ENCODE measurements around the gene CYB5A.

DNA sequence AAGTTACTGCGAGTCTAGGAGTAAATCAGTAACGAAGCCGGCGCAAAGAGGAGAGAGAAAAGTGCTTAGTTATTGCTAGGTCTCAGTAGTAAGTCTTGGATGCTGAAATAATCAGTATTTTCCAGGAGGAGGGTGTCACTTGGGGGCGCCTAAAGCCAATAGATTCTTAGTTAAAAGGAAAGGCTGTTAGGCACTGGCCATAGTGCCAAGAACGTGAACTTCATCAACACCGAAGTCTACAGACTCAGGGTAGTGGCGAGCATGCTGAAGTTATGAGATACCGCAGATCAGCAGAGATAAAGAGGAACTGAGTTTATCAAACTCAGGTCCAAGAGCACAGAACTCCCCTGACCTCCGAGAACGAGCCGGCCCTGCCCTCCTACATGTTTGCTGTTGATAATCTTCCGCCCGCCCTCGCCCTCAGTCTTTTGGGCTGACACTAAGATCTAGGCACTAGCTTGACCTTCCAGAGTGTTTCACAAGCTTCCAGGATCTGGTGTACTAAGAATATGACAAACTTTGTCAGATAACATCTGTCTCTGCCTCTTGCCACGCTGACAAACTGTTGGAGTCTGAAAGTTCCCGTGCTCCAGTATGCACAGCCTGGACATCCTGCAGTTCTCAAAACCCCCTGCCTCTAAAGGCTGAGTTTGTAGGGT is 49.2 kb downstream of the CYB5A start:
- TF ChIP-seq TCF12 (IDR thresholded peaks at IDR 0.05; ENCODE audit: low read depth) (no peak), TEAD4 (IDR thresholded peaks at IDR 0.05) (no peak), EP300 (IDR thresholded peaks at IDR 0.05; ENCODE audit: borderline replicate concordance) (no peak), NFIC (IDR thresholded peaks at IDR 0.05) (no peak), CREB1 (IDR thresholded peaks at IDR 0.05; ENCODE audit: low read depth) (no peak), YY1 (IDR thresholded peaks at IDR 0.05; ENCODE audit: low read depth) (no peak), EGR1 (IDR thresholded peaks at IDR 0.05) (no peak), CEBPB (IDR thresholded peaks at IDR 0.05) (no peak), TAF1 (IDR thresholded peaks at IDR 0.05; ENCODE audit: low read depth) (no peak), RAD21 (IDR thresholded peaks at IDR 0.05; ENCODE audit: low read depth) (peak; percentile 21; the same call in 1 of the 2 replicates), FOXM1 (IDR thresholded peaks at IDR 0.05; ENCODE audit: borderline replicate concordance, low read depth) (no peak)
- TF ChIP-seq, protein P1, sequence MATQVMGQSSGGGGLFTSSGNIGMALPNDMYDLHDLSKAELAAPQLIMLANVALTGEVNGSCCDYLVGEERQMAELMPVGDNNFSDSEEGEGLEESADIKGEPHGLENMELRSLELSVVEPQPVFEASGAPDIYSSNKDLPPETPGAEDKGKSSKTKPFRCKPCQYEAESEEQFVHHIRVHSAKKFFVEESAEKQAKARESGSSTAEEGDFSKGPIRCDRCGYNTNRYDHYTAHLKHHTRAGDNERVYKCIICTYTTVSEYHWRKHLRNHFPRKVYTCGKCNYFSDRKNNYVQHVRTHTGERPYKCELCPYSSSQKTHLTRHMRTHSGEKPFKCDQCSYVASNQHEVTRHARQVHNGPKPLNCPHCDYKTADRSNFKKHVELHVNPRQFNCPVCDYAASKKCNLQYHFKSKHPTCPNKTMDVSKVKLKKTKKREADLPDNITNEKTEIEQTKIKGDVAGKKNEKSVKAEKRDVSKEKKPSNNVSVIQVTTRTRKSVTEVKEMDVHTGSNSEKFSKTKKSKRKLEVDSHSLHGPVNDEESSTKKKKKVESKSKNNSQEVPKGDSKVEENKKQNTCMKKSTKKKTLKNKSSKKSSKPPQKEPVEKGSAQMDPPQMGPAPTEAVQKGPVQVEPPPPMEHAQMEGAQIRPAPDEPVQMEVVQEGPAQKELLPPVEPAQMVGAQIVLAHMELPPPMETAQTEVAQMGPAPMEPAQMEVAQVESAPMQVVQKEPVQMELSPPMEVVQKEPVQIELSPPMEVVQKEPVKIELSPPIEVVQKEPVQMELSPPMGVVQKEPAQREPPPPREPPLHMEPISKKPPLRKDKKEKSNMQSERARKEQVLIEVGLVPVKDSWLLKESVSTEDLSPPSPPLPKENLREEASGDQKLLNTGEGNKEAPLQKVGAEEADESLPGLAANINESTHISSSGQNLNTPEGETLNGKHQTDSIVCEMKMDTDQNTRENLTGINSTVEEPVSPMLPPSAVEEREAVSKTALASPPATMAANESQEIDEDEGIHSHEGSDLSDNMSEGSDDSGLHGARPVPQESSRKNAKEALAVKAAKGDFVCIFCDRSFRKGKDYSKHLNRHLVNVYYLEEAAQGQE (IDR thresholded peaks at IDR 0.05; ENCODE audit: low read depth), result no peak
- TF ChIP-seq, protein P2, sequence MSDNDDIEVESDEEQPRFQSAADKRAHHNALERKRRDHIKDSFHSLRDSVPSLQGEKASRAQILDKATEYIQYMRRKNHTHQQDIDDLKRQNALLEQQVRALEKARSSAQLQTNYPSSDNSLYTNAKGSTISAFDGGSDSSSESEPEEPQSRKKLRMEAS (IDR thresholded peaks at IDR 0.05), result no peak
- TF ChIP-seq, protein P3, sequence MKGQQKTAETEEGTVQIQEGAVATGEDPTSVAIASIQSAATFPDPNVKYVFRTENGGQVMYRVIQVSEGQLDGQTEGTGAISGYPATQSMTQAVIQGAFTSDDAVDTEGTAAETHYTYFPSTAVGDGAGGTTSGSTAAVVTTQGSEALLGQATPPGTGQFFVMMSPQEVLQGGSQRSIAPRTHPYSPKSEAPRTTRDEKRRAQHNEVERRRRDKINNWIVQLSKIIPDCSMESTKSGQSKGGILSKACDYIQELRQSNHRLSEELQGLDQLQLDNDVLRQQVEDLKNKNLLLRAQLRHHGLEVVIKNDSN (IDR thresholded peaks at IDR 0.05), result no peak

All from Ishikawa (cell line).